NOMO-1 (cell line): ENCODE data around the gene DYNC1H1.

Source experiments
- DNase-seq, 2 experiments: peaks; one replicate each; lab custom pipeline; 2025; ENCODE audit not compliant: unreplicated experiment in 2 of 2; lab: John Stamatoyannopoulos, UW

The DYNC1H1 gene

GRCh38 chr14:101964297-101965180 is at the start of gene DYNC1H1:
TSS of gene DYNC1H1 (plus strand) at chr14:101964573. CDS start at chr14:101964692, 119 bp downstream.
- DNase-seq = peak; percentile 85 to 94

- no peak for DNase-seq
These were observed 48.2 kb upstream of the DYNC1H1 start for GRCh38 chr14:101915871-101916815.

DNA sequence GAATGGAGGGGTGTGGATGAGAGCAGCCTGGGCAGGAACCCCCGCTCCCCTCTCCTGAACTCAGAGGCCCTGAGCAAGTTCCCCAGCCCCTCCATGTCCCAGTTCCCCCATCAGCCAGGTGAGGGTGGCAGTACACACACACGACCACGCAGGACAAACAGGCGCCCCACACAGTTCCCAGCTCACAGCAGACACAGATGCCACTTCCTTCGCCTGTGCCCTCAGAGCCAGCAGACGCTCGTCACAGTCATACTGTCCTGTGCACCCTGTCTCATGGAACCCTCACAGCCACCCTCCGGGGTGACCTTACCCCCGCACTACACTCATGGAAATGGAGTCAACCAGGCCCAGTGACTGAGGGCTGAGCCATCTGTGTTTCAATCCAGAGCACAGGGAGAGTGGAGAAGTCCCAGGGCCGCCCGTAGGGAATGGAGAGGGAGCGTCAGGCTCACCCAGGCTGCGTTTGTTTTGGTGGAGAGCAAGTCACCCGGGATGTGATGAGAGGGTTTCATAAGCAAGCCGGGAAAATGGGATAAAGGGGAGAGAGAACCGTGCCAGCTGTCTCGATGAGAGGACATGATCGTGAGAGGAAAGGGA is 47.5 kb upstream of the DYNC1H1 start:
- no peak for DNase-seq

GRCh38 chr14:101917413-101918017 is 46.9 kb upstream of the DYNC1H1 start:
- DNase-seq = no peak

DNA sequence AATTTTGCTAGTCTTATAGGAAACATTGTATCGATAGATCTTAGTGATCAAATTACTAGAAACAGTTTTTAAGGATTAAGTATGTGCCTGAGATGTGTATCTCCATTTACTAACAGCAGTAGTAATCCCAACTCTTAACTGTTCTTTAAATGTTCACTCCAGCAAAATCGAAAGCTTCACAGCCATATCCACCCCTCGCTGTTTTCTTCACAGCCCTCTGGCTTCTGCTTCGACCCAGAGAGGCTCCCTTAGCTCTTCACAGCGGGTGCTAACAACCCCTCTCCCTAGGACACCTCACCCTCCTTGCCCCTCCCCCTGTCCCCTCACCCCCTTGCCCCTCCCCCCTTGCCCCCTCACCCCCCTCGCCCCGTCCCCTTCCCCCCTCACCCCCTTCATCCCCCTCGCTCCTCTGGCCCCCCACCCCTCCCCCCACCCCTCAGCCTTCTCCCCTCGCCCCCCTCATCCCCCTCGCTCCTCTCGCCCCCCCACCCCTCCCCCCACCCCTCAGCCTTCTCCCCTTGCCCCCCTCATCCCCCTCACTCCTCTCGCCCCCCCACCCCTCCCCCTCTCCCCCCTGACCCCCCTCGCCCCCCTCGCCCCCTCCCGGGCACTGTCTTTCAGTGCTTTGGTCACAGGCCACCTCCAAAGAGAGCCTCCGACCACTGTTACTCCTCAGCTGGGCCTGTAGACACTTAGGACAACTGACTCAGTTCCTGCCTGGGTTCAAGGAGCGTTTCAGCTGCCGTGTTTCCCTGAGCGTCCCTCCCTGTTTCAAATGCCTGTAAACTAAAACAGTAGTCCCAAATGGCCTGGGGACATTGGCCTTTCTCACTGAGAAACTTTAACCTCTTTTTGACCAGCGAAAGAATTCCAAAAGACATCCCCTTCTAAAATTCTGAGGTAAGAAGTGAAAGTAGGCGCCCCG is 46.0 kb upstream of the DYNC1H1 start:
- DNase-seq = no peak

DNA sequence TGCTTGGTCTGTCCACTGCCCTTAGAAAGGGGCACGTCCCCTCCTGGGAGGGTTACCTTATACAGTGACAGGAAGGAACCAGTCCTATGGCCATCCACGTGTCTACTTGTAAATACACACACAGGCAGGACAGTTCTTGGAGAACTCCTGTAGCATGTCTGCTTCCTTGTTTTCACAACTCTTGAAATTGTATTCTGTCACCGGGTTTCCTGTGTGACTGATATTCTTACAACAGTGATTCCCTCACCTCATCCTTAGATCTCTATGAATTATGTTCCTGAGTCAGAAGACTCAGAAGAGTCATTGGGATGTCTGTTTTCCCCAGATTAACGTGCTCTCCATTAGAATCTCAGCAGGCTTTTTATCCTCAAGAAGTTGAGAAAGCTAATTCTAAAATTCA is 44.1 kb upstream of the DYNC1H1 start:
- DNase-seq = no peak

- DNase-seq = no peak
These were observed 41.5 kb upstream of the DYNC1H1 start for GRCh38 chr14:101922866-101923265.

DNA sequence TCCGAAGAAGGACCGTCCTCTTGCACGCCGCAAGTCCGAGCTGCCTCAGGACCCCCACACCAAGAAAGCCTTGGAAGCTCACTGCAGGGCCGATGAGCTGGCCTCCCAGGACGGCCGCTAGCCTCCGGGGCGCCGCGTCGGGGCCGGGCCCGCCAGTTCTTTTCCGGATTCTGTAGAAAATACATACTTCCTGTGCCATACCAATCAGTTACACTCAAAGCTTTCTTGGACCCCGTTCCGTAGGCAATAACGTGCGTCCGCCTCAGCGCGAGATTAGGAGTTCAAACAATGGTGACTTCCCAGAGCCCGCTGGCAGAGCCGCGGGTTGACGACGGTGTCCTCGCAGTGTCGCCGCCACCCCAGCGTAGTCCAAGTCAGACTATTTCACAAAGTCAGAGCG is 39.2 kb upstream of the DYNC1H1 start:
- DNase-seq = no peak

- no peak for DNase-seq
These were observed 38.3 kb upstream of the DYNC1H1 start for GRCh38 chr14:101926085-101926484.

DNA sequence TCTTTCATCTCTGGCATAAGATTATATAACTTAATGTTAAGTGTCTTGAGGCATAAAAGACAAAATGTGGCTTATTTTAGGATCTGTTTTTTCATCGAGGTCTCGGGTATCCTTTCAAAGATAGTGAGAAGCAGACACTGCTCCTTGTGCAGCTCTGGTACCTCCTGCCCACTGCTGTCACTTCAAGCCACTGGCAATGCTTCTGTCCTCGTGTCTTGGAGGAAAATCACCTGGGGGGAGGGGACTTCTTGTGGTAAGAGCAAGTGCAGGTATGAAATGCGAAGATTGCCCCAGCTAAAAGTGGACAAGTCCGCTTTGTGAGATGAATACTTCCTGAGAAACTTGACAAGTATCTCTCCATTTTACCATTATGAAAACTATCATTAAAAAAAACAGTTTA is 37.8 kb upstream of the DYNC1H1 start:
- no peak for DNase-seq

GRCh38 chr14:101927859-101928258 is 36.5 kb upstream of the DYNC1H1 start:
- DNase-seq = peak; percentile 67 to 74

GRCh38 chr14:101928415-101928841 is 35.9 kb upstream of the DYNC1H1 start:
- no peak for DNase-seq

DNA sequence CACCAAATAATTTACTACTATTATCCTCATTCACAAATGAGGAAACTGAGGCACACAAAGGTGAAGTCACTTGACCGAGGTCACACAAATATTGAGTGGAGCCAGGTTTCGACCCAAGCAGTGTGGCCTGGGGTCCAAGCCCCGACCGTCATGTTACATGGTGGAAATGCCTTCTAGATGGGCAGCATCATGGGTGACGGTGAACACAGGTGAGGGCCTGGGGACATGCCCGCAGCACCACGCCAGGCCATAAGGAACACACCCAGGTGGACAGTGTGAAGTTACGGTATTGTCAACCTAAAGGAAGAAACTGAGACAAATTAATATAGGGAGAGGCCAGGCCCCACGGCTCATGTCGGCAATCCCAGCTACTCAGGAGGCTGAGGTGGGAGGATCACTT is 35.3 kb upstream of the DYNC1H1 start:
- no peak for DNase-seq

- DNase-seq = no peak
These were observed 34.4 kb upstream of the DYNC1H1 start for GRCh38 chr14:101929946-101930345.

DNA sequence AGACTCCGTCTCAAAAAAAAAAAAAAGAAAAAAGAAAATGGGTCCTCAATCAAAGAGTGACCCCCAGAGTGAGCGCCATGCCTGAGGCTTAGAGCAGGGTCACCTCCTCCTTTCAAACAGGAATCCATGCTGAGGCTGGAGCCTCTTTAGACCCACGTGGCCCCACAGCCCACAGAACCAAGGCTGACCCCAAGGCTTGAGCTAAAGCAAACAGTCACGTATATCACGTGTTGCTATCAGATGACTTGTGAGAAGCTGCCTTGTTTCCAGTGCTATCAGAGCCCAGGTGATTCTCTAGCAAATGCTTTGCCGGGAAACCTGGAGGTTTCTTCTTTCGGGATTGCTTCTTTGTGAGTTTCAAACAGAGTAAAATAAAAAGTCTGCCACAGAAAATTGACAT is 31.7 kb upstream of the DYNC1H1 start:
- no peak for DNase-seq

DNA sequence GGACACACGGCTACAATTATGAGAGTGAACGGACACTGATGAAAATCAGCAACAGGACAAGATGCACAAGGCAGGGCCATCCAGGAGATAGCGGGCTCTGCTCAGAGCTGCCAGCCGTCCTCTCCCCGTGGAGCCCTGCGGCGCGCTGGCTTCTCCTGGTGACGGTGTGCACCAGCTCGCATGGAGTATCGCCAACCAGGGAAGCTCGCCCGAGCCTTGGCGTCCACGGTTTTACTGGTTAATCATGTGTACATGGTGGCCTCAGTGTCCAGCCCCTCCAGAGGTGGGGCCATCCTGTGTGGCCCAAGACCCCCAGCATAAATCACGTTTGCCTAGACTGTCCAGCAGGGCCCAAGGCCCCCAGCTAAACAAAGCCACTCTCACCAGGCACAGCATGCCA is 31.2 kb upstream of the DYNC1H1 start:
- DNase-seq = no peak

DNA sequence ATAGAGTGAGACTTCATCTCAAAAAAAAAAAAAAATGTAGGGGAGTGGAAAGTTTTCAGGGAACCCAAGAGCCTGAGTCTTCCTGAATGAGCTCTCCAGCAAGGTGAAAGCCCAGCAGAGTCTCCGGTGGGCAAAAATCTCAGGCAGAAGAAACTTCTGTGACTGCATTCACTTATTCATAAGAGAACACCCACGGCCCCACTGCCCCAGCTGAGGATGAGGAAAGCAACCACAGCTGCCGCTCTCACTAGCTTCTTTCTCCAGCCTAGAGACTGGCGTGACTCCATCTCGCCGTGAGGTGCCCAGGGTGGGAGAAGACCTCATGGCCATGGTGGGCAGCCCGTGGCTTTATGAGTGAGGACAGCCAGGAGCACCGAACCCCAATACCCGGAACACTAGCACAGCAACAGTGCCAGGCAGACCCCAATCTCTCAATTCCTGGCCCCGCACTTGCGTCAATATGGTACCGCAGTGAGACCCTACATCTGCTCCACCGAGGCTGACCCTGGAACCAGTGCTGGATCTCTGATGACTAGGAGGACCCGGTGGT is 29.7 kb upstream of the DYNC1H1 start:
- no peak for DNase-seq

DNA sequence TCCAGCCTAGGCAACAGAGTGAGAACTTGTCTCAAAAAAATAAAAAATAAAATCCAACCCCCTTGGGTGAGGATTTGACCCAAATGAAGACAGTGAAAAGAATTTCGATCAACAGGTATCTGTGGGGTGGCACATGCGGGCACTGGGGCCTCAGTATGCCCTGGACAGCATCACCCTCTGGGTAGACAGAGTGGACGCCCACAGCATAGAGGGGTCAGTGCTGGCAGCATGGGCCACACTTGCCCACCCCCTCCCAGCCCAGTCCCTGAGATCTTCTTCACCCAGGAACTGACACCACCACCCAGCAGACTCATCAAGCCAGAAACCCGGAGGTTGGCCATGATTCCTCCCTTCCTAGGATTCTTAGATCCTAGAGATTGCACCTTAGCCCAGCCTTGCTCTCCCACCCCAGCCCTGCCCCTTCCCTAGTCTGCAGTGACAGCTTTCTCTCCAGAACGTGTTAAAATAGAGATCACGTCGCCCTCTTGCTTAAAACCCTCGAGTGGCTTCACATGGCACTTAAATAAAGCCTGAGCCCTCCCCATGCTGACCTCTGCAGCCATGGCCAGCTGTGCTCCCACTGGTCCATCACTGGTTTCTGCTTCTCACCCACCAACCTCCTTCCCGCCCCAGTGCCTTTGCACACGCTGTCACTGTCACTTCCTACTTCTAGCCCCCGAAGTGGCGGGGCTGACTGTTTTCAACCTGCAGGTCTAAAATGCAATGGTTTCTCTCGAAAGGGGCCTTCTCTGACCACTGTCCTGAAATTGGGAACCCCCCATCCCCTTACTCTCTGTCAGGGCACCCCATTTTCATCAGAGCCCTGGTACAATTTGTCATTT is 26.2 kb upstream of the DYNC1H1 start:
- DNase-seq = no peak
